ENCODE data around the gene YTHDC1. TPM values are rescaled to one million over a fixed set of nuclear protein-coding genes. Genes with fewer than 3 reads are reported as not detected.

The YTHDC1 gene
- total and polyA plus RNA-seq, 2 of the 13 experiments (the other 11 are each of a cell fraction or from before 2014, with no cell fraction given): 37.3 to 56.8 TPM

DNA sequence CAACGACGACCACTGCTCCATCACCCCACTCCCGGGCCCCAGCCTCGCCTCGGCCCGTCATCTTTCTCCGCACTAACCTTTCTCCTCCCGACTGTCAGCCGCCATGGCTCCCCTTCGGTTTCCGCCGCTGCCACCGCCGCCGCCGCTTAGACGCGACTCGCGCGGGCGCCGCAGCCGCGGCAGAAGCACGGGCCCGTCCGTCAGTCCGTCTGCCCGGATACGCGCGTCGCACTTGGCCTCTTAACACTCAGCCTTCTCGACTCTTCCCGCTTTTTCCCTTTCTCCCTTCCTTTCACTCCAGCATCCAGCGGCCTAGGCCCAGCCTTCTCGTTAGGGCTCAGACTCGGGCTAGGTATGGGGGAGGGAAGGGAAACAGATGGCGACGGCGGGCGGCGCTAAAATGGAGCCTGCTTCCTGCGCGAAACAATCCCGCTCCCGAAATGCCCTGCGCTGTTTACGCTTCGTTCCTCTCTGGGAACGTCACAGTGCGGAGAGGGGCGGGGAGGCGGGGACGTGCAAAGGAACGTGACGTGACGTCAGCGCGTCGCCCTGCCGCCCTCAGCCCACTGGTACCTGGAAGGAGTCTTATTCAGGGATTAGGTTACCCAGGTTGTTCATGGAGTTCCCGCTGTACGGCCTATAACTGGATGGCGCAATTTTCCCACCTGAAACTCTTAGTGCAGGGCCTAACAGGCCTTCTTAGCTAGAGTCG, at the start of gene YTHDC1 (continued):
- TF ChIP-seq ZNF318 (CRISPR knock-in tag; IDR thresholded peaks at IDR 0.05) (peak; percentile 66; the same call in 1 of the 2 replicates), ZNF446 (CRISPR knock-in tag; IDR thresholded peaks at IDR 0.05) (0 out of 2 replicates have a peak, but pooled peaks have one; percentile 24), GMEB2 (CRISPR knock-in tag; IDR thresholded peaks at IDR 0.05; ENCODE audit: low read depth) (peak; percentile 99), PPARG (CRISPR knock-in tag; conservative IDR thresholded peaks at IDR 0.05) (0 out of 2 replicates have a peak, but pooled peaks have one; percentile 20), GLMP (CRISPR knock-in tag; IDR thresholded peaks at IDR 0.05; ENCODE audit: borderline replicate concordance) (no peak), TBP (CRISPR knock-in tag; IDR thresholded peaks at IDR 0.05) (no peak), ZNF180 (CRISPR knock-in tag; IDR thresholded peaks at IDR 0.05; ENCODE audit: borderline replicate concordance, low read depth) (no peak), ZSCAN22 (CRISPR knock-in tag; IDR thresholded peaks at IDR 0.05) (0 out of 2 replicates have a peak, but pooled peaks have one; percentile 56), ZNF569 (CRISPR knock-in tag; IDR thresholded peaks at IDR 0.05; ENCODE audit: borderline replicate concordance) (no peak), ZNF546 (CRISPR knock-in tag; conservative IDR thresholded peaks at IDR 0.05) (peak; percentile 62), ZNF616 (CRISPR knock-in tag; IDR thresholded peaks at IDR 0.05; ENCODE audit: low read depth) (no peak), ATAD3A (CRISPR knock-in tag; IDR thresholded peaks at IDR 0.05) (no peak), SP2 (CRISPR knock-in tag; IDR thresholded peaks at IDR 0.05) (no peak), RBM22 (optimal IDR thresholded peaks at IDR 0.05; ENCODE audit: low read length) (no peak), ZNF547 (CRISPR knock-in tag; IDR thresholded peaks at IDR 0.05) (peak; percentile 61; the same call in 1 of the 2 replicates)
